Measurements from ENCODE around the gene VAC14.

DNA sequence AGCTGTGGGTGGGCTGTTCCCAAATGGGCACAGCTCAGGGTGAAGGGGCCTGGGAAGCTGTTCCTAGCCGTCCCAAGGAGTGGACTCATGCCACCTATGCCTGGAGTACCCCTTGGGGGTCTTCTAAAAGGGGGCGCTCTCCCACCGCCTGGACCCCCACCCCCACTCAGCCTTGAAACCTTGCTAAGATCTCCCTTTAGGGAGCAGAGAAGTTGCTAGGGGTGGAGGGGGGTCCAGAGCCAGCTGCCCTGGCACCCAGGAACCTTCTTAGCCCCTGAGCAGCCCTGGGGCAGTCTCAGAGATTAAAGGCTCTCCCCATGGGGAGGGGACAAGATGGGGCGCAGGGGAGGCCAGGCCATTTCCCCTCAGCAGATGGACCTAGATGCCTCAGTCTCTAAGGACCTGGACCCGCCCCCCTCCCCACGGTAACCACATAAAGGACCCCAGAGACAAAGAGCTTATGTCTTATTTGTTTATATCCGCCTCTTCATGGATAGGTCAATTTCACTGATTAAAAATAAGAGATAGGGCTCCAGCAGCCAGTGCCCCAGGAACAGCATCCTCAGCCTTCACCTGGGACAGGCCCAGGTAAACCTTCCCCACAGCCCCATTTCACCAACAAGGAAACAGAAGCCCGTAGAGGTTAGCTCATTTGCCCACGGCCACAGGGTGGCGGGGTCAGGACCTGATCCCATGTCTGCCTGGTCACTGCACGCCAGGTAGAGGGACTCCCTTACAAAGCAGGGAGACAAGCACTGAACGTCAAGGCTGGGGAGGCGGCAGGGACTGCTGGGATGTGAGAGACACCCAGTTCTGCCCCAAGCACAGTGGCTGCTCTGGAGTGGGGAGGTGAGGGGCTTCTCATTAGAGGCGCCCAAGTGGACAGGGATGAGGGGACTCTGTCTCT is 118.5 kb downstream of the VAC14 start:
- TF ChIP-seq EZH2 (IDR thresholded peaks at IDR 0.05; ENCODE audit: low read depth, unreplicated experiment) (no peak), POLR2AphosphoS5 (IDR thresholded peaks at IDR 0.05; ENCODE audit: low read depth) (no peak), EZH2phosphoT487 (IDR thresholded peaks at IDR 0.05; ENCODE audit: unreplicated experiment) (no peak), ZNF114 (CRISPR knock-in tag; IDR thresholded peaks at IDR 0.05) (no peak)
- TF ChIP-seq, protein P1, sequence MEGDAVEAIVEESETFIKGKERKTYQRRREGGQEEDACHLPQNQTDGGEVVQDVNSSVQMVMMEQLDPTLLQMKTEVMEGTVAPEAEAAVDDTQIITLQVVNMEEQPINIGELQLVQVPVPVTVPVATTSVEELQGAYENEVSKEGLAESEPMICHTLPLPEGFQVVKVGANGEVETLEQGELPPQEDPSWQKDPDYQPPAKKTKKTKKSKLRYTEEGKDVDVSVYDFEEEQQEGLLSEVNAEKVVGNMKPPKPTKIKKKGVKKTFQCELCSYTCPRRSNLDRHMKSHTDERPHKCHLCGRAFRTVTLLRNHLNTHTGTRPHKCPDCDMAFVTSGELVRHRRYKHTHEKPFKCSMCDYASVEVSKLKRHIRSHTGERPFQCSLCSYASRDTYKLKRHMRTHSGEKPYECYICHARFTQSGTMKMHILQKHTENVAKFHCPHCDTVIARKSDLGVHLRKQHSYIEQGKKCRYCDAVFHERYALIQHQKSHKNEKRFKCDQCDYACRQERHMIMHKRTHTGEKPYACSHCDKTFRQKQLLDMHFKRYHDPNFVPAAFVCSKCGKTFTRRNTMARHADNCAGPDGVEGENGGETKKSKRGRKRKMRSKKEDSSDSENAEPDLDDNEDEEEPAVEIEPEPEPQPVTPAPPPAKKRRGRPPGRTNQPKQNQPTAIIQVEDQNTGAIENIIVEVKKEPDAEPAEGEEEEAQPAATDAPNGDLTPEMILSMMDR (conservative IDR thresholded peaks at IDR 0.05; ENCODE audit: low read depth in 2 of 2): peak in 1 of 2 experiments; percentile 56; a peak in 3 of 4 replicates

All from GM23338 (cell line).